HepG2 (cell line): Measurements from ENCODE around the gene INO80B. TPM values are rescaled to one million over a fixed set of nuclear protein-coding genes. Genes with fewer than 3 reads are reported as not detected.

ENCODE experiments used
- CSRNP2 ChIP-seq: sonication (generic); formaldehyde crosslinking; conservative IDR thresholded peaks from 2 replicates; pipeline ENCODE4 v1.8.0; 2022; ENCODE audit warnings: low read depth, missing genetic modification reagents
- EHMT2 ChIP-seq: fragments of 200-600 bp; sonication (generic); IDR thresholded peaks from 2 replicates; pipeline ENCODE4 v1.7.0; 2017; ENCODE audit warnings: antibody characterized with exemption, low read depth, low read length, borderline replicate concordance
- ELK4 ChIP-seq: sonication (generic); formaldehyde crosslinking; IDR thresholded peaks from 2 replicates; pipeline ENCODE4 v1.9.0; 2021; ENCODE audit warnings: missing genetic modification reagents, borderline replicate concordance
- GATA4 ChIP-seq: sonication (generic); IDR thresholded peaks from 2 replicates; pipeline ENCODE4 v1.6.1; 2016; ENCODE audit warnings: antibody characterized with exemption, low read depth, borderline replicate concordance
- HBP1 ChIP-seq: IDR thresholded peaks from 2 replicates; pipeline ENCODE4 v1.6.1; 2016; ENCODE audit warnings: low read depth, control low read depth
- HCFC1 ChIP-seq: fragments of 150-350 bp; IDR thresholded peaks from 2 replicates; pipeline ENCODE4 v1.6.1; 2014; ENCODE audit warnings: low read depth, low read length
- MIXL1 ChIP-seq: IDR thresholded peaks from 2 replicates; pipeline ENCODE4 v1.6.1; 2016
- RCOR2 ChIP-seq: IDR thresholded peaks from 2 replicates; pipeline ENCODE4 v1.6.1; 2016; ENCODE audit warnings: missing biosample characterization, missing genetic modification reagents
- RXRA ChIP-seq: sonication (generic); formaldehyde crosslinking; IDR thresholded peaks from 2 replicates; pipeline ENCODE4 v1.5.1; 2020; ENCODE audit warnings: missing genetic modification reagents
- SMAD1 ChIP-seq: sonication (generic); formaldehyde crosslinking; IDR thresholded peaks from 2 replicates; pipeline ENCODE4 v1.4.0; 2020; ENCODE audit warnings: missing genetic modification reagents, low read depth, mild to moderate bottlenecking, borderline replicate concordance
- STAG1 ChIP-seq: sonication (generic); formaldehyde crosslinking; IDR thresholded peaks from 2 replicates; pipeline ENCODE4 v1.4.0; 2020; ENCODE audit warnings: missing genetic modification reagents
- TFAP4 ChIP-seq: sonication (generic); IDR thresholded peaks from 2 replicates; pipeline ENCODE4 v1.6.1; 2016; ENCODE audit warnings: low read depth, borderline replicate concordance
- TOE1 ChIP-seq: sonication (generic); formaldehyde crosslinking; IDR thresholded peaks from 2 replicates; pipeline ENCODE4 v1.4.0; 2020; ENCODE audit warnings: mild to moderate bottlenecking, missing genetic modification reagents
- WIZ ChIP-seq: sonication (generic); formaldehyde crosslinking; IDR thresholded peaks from 2 replicates; pipeline ENCODE4 v1.5.1; 2020; ENCODE audit warnings: mild to moderate bottlenecking, missing genetic modification reagents
- ZNF354B ChIP-seq: sonication (generic); formaldehyde crosslinking; IDR thresholded peaks from 2 replicates; pipeline ENCODE4 v1.8.0; 2022; ENCODE audit warnings: mild to moderate bottlenecking, missing genetic modification reagents
- ZNF556 ChIP-seq: sonication (generic); formaldehyde crosslinking; IDR thresholded peaks from 2 replicates; pipeline ENCODE4 v1.4.0; 2020; ENCODE audit warnings: mild to moderate bottlenecking, missing genetic modification reagents, borderline replicate concordance
- ZNF558 ChIP-seq: sonication (generic); formaldehyde crosslinking; IDR thresholded peaks from 2 replicates; pipeline ENCODE4 v1.9.0; 2022; ENCODE audit warnings: mild to moderate bottlenecking, missing genetic modification reagents, borderline replicate concordance
- ZNF768 ChIP-seq: sonication (generic); formaldehyde crosslinking; IDR thresholded peaks from 2 replicates; pipeline ENCODE4 v1.4.0; 2020; ENCODE audit warnings: missing genetic modification reagents
- ZNF773 ChIP-seq: sonication (generic); formaldehyde crosslinking; IDR thresholded peaks from 2 replicates; pipeline ENCODE4 v1.4.0; 2020; ENCODE audit warnings: missing genetic modification reagents, borderline replicate concordance
- ZSCAN21 ChIP-seq: sonication (generic); formaldehyde crosslinking; IDR thresholded peaks from 2 replicates; pipeline ENCODE4 v1.8.0; 2022; ENCODE audit warnings: mild to moderate bottlenecking, missing genetic modification reagents, moderate library complexity, borderline replicate concordance
- polyA plus RNA-seq, 8 experiments: library from polyadenylated mRNA; depleted of rRNA in 3 of 8; stranded (reverse) in 7 of 8; unstranded in 1 of 8; fragments of >200 nt; fragmentation: Illumina TruSeq in 4 of 8; extraction: Trizol in 4 of 8; gene quantifications; 2 replicates each; pipeline versions ENCODE4 v1.2.1 to v1.2.3, GENCODE V29; 2011 to 2016; ENCODE audit warnings: low read depth in 4 of 8, missing spikeins in 1 of 8, mixed read lengths in 1 of 8; ENCODE audit not compliant: insufficient read depth in 1 of 8
- total RNA-seq, 5 experiments: library from RNA; depleted of rRNA; stranded (reverse); fragments of >200 nt; fragmentation: Illumina TruSeq; extraction: Trizol; gene quantifications; 2 replicates each; pipeline ENCODE4 v1.2.3, GENCODE V29; 2016; ENCODE audit warnings: low read depth in 1 of 5
- TF ChIP-seq, protein P1 (sequence below): sonication (generic); formaldehyde crosslinking; conservative IDR thresholded peaks from 2 replicates; pipeline ENCODE4 v1.4.0; 2020; ENCODE audit warnings: missing genetic modification reagents
- TF ChIP-seq, protein P2 (sequence below): sonication (generic); formaldehyde crosslinking; IDR thresholded peaks from 2 replicates; pipeline ENCODE4 v1.5.1; 2020; ENCODE audit warnings: missing genetic modification reagents, mild to moderate bottlenecking, borderline replicate concordance

The INO80B gene
- total and polyA plus RNA-seq, 2 of the 13 experiments (the other 11 are each of a cell fraction or from before 2014, with no cell fraction given) = 6.2 to 14.5 TPM

- TF ChIP-seq CSRNP2 (no peak), ZNF768 (CRISPR knock-in tag) (peak; percentile 13; the same call in 1 of the 2 replicates), STAG1 (CRISPR knock-in tag) (peak; percentile 11; the same call in 1 of the 2 replicates), TFAP4 (peak; percentile 79), ELK4 (CRISPR knock-in tag) (no peak), HBP1 (CRISPR knock-in tag) (0 out of 2 replicates have a peak, but pooled peaks have one; percentile 10), ZNF354B (no peak), ZSCAN21 (CRISPR knock-in tag) (peak; percentile 64; the same call in 1 of the 2 replicates), EHMT2 (peak; percentile 63; the same call in 1 of the 2 replicates), RXRA (CRISPR knock-in tag) (peak; percentile 67), ZNF556 (CRISPR knock-in tag) (peak; percentile 88; the same call in 1 of the 2 replicates), SMAD1 (peak; percentile 73), RCOR2 (peak; percentile 76), WIZ (CRISPR knock-in tag) (peak; percentile 67; the same call in 1 of the 2 replicates), HCFC1 (no peak), ZNF558 (no peak), MIXL1 (CRISPR knock-in tag) (no peak), TOE1 (CRISPR knock-in tag) (no peak), ZNF773 (no peak), GATA4 (no peak; the same call in 1 of the 2 replicates)
- TF ChIP-seq, protein P1, sequence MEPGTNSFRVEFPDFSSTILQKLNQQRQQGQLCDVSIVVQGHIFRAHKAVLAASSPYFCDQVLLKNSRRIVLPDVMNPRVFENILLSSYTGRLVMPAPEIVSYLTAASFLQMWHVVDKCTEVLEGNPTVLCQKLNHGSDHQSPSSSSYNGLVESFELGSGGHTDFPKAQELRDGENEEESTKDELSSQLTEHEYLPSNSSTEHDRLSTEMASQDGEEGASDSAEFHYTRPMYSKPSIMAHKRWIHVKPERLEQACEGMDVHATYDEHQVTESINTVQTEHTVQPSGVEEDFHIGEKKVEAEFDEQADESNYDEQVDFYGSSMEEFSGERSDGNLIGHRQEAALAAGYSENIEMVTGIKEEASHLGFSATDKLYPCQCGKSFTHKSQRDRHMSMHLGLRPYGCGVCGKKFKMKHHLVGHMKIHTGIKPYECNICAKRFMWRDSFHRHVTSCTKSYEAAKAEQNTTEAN = peak; percentile 73; the same call in 1 of the 2 replicates
- TF ChIP-seq, protein P2, sequence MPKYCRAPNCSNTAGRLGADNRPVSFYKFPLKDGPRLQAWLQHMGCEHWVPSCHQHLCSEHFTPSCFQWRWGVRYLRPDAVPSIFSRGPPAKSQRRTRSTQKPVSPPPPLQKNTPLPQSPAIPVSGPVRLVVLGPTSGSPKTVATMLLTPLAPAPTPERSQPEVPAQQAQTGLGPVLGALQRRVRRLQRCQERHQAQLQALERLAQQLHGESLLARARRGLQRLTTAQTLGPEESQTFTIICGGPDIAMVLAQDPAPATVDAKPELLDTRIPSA (CRISPR knock-in tag) = no peak
Measured at GRCh38 chr2:74429487-74430451, 25.1 kb upstream of the INO80B start (continued).
